H9 (cell line): ENCODE results near the gene GYG2. TPM values are rescaled to one million over a fixed set of nuclear protein-coding genes. Genes with fewer than 3 reads are reported as not detected.

Experiments used
- DNase-seq: peaks from one replicate; pipeline ENCODE4 v3.0.0-alpha.2; 2017
- H2AFZ ChIP-seq: one replicate; pipeline ENCODE4 v1.6.1; 2013; ENCODE audit warnings: mild to moderate bottlenecking, low read length, control low read depth, moderate library complexity
- H2AK5ac ChIP-seq: 2 replicates; pipeline ENCODE4 v1.6.1; 2013; ENCODE audit warnings: low read length, control low read depth, mixed read lengths; ENCODE audit not compliant: insufficient read length
- H2BK120ac ChIP-seq: one replicate; pipeline ENCODE4 v1.6.1; 2013; ENCODE audit warnings: low read depth, mild to moderate bottlenecking, low read length, control low read depth, inconsistent platforms; ENCODE audit not compliant: poor library complexity, severe bottlenecking
- H2BK12ac ChIP-seq: 2 replicates; pipeline ENCODE4 v1.6.1; 2013; ENCODE audit warnings: low read length, control low read depth, mixed read lengths, low read depth; ENCODE audit not compliant: insufficient read length
- H2BK15ac ChIP-seq: 2 replicates; pipeline ENCODE4 v1.6.1; 2013; ENCODE audit warnings: low read depth, low read length, control low read depth
- H2BK20ac ChIP-seq: one replicate; pipeline ENCODE4 v1.6.1; 2013; ENCODE audit warnings: low read depth, mild to moderate bottlenecking, low read length, control low read depth, inconsistent platforms; ENCODE audit not compliant: poor library complexity, severe bottlenecking
- H2BK5ac ChIP-seq: 2 replicates; pipeline ENCODE4 v1.6.1; 2013; ENCODE audit warnings: low read length, control low read depth, mixed read lengths; ENCODE audit not compliant: insufficient read length
- H3K14ac ChIP-seq: 2 replicates; pipeline ENCODE4 v1.6.1; 2013; ENCODE audit warnings: low read length, control low read depth; ENCODE audit not compliant: insufficient read depth
- H3K18ac ChIP-seq: 2 replicates; pipeline ENCODE4 v1.6.1; 2013; ENCODE audit warnings: low read depth, mild to moderate bottlenecking, mixed read lengths, low read length, control low read depth; ENCODE audit not compliant: insufficient read length
- H3K23ac ChIP-seq: 2 replicates; pipeline ENCODE4 v1.6.1; 2013; ENCODE audit warnings: low read length, control low read depth, mixed read lengths, low read depth; ENCODE audit not compliant: insufficient read length
- H3K23me2 ChIP-seq: 2 replicates; pipeline ENCODE4 v1.6.1; 2013; ENCODE audit warnings: low read depth, mild to moderate bottlenecking, mixed read lengths, low read length, control low read depth; ENCODE audit not compliant: insufficient read length, poor library complexity, severe bottlenecking
- H3K27ac ChIP-seq: 2 replicates; pipeline ENCODE4 v1.5.1; 2013; ENCODE audit warnings: low read length, control low read depth, mixed read lengths, low read depth; ENCODE audit not compliant: insufficient read length
- H3K27me3 ChIP-seq: 2 replicates; pipeline ENCODE4 v1.6.1; 2013; ENCODE audit warnings: low read length, control low read depth, inconsistent platforms; ENCODE audit not compliant: insufficient read depth
- H3K4ac ChIP-seq: 2 replicates; pipeline ENCODE4 v1.6.1; 2013; ENCODE audit warnings: low read depth, mild to moderate bottlenecking, control low read depth, inconsistent platforms, low read length, moderate library complexity
- H3K4me1 ChIP-seq: 2 replicates; pipeline ENCODE4 v1.6.1; 2013; ENCODE audit warnings: low read length, control low read depth, inconsistent platforms; ENCODE audit not compliant: insufficient read depth
- H3K4me2 ChIP-seq: 2 replicates; pipeline ENCODE4 v1.6.1; 2013; ENCODE audit warnings: low read length, control low read depth, mixed read lengths; ENCODE audit not compliant: insufficient read length, insufficient read depth
- H3K56ac ChIP-seq: 2 replicates; pipeline ENCODE4 v1.6.1; 2013; ENCODE audit warnings: low read depth, mild to moderate bottlenecking, mixed read lengths, low read length, control low read depth; ENCODE audit not compliant: insufficient read length
- H3K79me1 ChIP-seq: 2 replicates; pipeline ENCODE4 v1.6.1; 2013; ENCODE audit warnings: low read depth, mild to moderate bottlenecking, moderate library complexity, low read length, control low read depth, inconsistent platforms; ENCODE audit not compliant: insufficient read depth, poor library complexity, severe bottlenecking
- H3K79me2 ChIP-seq: 2 replicates; pipeline ENCODE4 v1.6.1; 2013; ENCODE audit warnings: low read length, control low read depth, inconsistent platforms; ENCODE audit not compliant: insufficient read depth
- H3K9ac ChIP-seq: 2 replicates; pipeline ENCODE4 v1.6.1; 2013; ENCODE audit warnings: low read length, control low read depth, mixed read lengths; ENCODE audit not compliant: insufficient read length; ENCODE audit errors: extremely low read depth
- H3K9me3 ChIP-seq: one replicate; pipeline ENCODE4 v1.6.1; 2013; ENCODE audit warnings: low read depth, low read length, inconsistent platforms; ENCODE audit not compliant: control insufficient read depth
- H3T11ph ChIP-seq: one replicate; pipeline ENCODE4 v1.6.1; 2013; ENCODE audit warnings: mild to moderate bottlenecking, low read length, control low read depth, inconsistent platforms
- H4K20me1 ChIP-seq: one replicate; pipeline ENCODE4 v1.6.1; 2013; ENCODE audit not compliant: control insufficient read depth, insufficient read length, insufficient read depth
- H4K5ac ChIP-seq: 2 replicates; pipeline ENCODE4 v1.6.1; 2013; ENCODE audit warnings: low read depth, mild to moderate bottlenecking, mixed read lengths, low read length, control low read depth; ENCODE audit not compliant: insufficient read length
- H4K8ac ChIP-seq: replicated peaks from 2 replicates; pipeline ENCODE4 v1.6.1; 2013; ENCODE audit warnings: low read length, control low read depth, mixed read lengths, low read depth; ENCODE audit not compliant: insufficient read length
- H4K91ac ChIP-seq: 2 replicates; pipeline ENCODE4 v1.6.1; 2013; ENCODE audit warnings: low read depth, mild to moderate bottlenecking, moderate library complexity, mixed read lengths, low read length, control low read depth; ENCODE audit not compliant: insufficient read length
- H3K27ac Mint-ChIP-seq, 3 experiments: 2 replicates in 2 of 3; 3 replicates in 1 of 3; pipeline ENCODE4 v1.8.0; 2020 to 2021; ENCODE audit warnings: mixed read lengths in 3 of 3, mild to moderate bottlenecking in 1 of 3, moderate library complexity in 1 of 3
- H3K27me3 Mint-ChIP-seq: 2 replicates; pipeline ENCODE4 v1.8.0; 2021; ENCODE audit warnings: low read depth, mild to moderate bottlenecking, moderate library complexity, mixed read lengths
- H3K36me3 Mint-ChIP-seq, 3 experiments: 2 replicates in 2 of 3; 3 replicates in 1 of 3; pipeline ENCODE4 v1.8.0; 2020 to 2021; ENCODE audit warnings: low read depth in 3 of 3, mixed read lengths in 3 of 3; ENCODE audit not compliant: insufficient read depth in 1 of 3
- H3K4me1 Mint-ChIP-seq, 2 experiments: 2 replicates each; pipeline ENCODE4 v1.8.0; 2020; ENCODE audit warnings: mixed read lengths in 2 of 2
- H3K4me3 Mint-ChIP-seq, 2 experiments: 2 replicates in 1 of 2; 3 replicates in 1 of 2; pipeline ENCODE4 v1.8.0; 2020 to 2021; ENCODE audit warnings: mild to moderate bottlenecking in 2 of 2, mixed read lengths in 2 of 2, moderate library complexity in 1 of 2
- H3K9me3 Mint-ChIP-seq, 2 experiments: 2 replicates in 1 of 2; 3 replicates in 1 of 2; pipeline ENCODE4 v1.8.0; 2020; ENCODE audit warnings: mild to moderate bottlenecking in 2 of 2, mixed read lengths in 2 of 2, moderate library complexity in 1 of 2
- WGBS: extraction: QIAGEN DNeasy Blood & Tissue Kit; methylation state at CpG from one replicate; pipeline ENCODE4 v1.1.7; 2013; ENCODE audit warnings: missing lambda C conversion rate, low lambda C conversion rate, mixed read lengths; ENCODE audit not compliant: insufficient read length; ENCODE audit errors: extremely low coverage; 5-methylcytosine and 5-hydroxymethylcytosine counted together
- total RNA-seq: library from RNA; stranded (reverse); gene quantifications from 2 replicates; pipeline ENCODE4 v1.2.1, GENCODE V29; 2021
- TF ChIP-seq, protein P1 (sequence below): fragments of 200-600 bp; sonication (generic); conservative IDR thresholded peaks from 3 replicates; pipeline ENCODE4 v1.8.0; 2021; ENCODE audit warnings: antibody characterized with exemption, mild to moderate bottlenecking

GYG2 gene
- total RNA-seq, 1 experiment from 2014 or later = 95.9 TPM

DNA sequence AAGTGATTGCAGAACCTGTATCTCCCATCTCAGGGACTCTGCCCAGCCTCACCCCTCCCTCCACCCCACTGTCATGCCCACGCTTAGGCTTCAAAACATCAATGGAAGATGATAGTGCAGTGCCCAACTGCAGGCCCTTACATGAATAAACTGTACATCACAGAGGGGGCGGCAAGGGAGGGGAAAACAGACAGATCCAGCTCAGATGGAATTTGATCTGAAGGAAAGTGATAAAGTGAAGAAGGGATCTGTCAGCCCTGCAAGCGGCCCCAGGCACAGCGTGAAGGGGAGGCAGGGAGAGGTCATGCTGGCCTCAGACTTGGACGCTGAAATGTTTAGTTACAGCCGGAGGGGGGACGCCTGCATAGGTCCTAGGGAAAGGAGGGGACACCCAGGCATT is 38.5 kb downstream of the GYG2 start:
- Histone ChIP-seq H4K20me1 (no peaks in the 10 kb centered on the region), H3K56ac (no peak overlapping the region), H2BK15ac (no peak overlapping the region), H3K14ac (no peak overlapping the region), H4K5ac (no peak overlapping the region), H3K27me3 (no peaks in the 10 kb centered on the region), H3K23ac (no peak overlapping the region), H3T11ph (no peak overlapping the region), H3K18ac (no peak overlapping the region), H3K4me2 (no peak overlapping the region), H3K79me2 (no peaks in the 10 kb centered on the region), H2BK5ac (no peak overlapping the region), H2BK12ac (no peak overlapping the region), H2BK120ac (no peak overlapping the region), H3K4me1 (no peaks in the 10 kb centered on the region; the same call in 1 of the 2 replicates), H2AK5ac (no peak overlapping the region), H3K9me3 (no peaks in the 10 kb centered on the region), H3K23me2 (no peaks in the 10 kb centered on the region), H3K79me1 (no peaks in the 10 kb centered on the region), H3K9ac (no peak overlapping the region), H2BK20ac (no peak overlapping the region), H2AFZ (no peak overlapping the region), H3K27ac (no peak overlapping the region), H3K4ac (no peak overlapping the region), H4K8ac (no peak overlapping the region), H4K91ac (no peak overlapping the region)
- no peaks in the 10 kb centered on the region for H3K27me3 Mint-ChIP-seq
- H3K9me3 Mint-ChIP-seq = no peaks in the 10 kb centered on the region; a peak in 2 of 5 replicates
- TF ChIP-seq, protein P1, sequence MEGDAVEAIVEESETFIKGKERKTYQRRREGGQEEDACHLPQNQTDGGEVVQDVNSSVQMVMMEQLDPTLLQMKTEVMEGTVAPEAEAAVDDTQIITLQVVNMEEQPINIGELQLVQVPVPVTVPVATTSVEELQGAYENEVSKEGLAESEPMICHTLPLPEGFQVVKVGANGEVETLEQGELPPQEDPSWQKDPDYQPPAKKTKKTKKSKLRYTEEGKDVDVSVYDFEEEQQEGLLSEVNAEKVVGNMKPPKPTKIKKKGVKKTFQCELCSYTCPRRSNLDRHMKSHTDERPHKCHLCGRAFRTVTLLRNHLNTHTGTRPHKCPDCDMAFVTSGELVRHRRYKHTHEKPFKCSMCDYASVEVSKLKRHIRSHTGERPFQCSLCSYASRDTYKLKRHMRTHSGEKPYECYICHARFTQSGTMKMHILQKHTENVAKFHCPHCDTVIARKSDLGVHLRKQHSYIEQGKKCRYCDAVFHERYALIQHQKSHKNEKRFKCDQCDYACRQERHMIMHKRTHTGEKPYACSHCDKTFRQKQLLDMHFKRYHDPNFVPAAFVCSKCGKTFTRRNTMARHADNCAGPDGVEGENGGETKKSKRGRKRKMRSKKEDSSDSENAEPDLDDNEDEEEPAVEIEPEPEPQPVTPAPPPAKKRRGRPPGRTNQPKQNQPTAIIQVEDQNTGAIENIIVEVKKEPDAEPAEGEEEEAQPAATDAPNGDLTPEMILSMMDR = no peak
- no CpG with 5 or more reads among the region's 7 CpGs for WGBS
- DNase-seq = no peak
- H3K27ac Mint-ChIP-seq = peak overlapping the region in 1 of 3 experiments; percentile 30; a peak in 1 of 7 replicates
- H3K4me3 Mint-ChIP-seq = no peak overlapping the region
- H3K4me1 Mint-ChIP-seq = peaks cover 9% of the 10 kb centered on the region in 2 experiments
- peaks cover 48 to 76% (median 68%) of the 10 kb centered on the region in 3 experiments; a peak in 6 of 7 replicates for H3K36me3 Mint-ChIP-seq
